ENCODE data around the gene PRCP.

Gene PRCP

DNA sequence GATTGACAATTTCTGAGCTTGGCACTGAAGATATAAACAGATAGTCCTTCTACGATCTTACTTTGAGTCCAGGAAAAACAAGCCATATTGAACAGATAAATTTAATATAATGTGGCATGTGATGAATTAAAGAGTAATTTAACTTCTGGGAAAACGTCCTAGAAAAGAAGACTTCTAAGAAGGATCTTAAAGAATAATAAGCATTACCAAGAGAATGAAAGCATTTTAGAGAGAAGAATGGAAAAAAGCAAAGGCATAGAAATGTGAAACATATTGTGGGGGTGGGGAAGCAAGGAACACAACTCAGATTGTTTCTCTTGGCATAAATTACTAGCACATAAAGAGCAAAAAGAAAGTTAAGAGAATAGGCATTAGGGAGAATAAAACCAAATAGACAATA, 6.7 kb upstream of the PRCP start:
- no peak for DNase-seq (ENCODE audit: low read depth)

DNA sequence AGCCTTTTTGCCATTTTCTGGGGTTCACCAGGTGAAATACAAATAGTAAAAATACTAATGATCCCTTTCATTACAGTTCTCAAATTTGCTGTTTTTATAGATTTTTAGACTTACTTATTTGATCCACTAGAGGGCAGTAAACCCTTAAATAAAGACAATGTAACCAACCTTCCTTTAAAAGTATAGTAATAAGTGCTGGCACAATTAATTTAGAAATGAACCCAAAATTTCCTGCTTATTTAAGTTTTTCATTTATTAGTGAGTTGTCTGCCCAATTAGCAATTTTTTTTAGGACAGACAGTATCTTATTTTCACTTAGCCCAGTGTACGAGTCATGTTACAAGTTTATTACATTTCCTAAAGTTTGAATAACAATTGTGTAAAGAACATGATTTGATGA, 6.0 kb upstream of the PRCP start:
- no peak for DNase-seq (ENCODE audit: low read depth)

DNA sequence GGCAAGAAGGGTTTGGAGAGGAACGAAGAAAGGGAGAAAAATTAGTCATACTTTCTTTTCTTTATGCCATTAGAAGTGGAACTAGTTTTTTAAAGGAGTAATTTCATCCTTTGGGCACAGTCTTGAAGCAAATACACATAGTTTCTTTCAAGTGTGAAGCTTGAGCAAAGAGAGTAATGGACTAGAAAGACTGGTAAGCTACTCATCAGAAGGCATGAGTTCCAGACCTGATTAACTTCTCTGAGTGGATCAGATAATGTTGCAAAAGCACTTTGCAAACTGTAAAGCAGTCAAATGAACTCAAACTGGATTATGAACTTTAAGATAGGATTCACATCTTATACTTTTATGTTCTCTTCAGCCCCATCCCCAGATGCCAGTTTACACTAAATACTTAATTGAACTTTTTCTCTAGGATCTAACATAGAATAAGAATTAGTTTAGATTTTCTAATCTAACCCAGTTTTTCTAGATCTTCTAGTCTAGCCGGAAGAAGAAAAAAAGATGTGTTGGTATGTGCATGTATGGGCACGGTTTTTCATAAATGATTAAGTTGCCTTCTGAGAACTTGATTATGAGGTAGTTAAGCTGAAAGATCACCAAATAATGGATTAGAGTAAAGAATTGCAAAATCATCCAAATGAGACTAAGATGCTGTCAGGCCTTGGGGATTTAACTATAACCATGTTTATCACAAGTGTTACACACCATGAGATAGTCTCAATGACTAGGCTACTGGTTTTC, 3.8 kb upstream of the PRCP start:
- no peak for DNase-seq (ENCODE audit: low read depth)

DNA sequence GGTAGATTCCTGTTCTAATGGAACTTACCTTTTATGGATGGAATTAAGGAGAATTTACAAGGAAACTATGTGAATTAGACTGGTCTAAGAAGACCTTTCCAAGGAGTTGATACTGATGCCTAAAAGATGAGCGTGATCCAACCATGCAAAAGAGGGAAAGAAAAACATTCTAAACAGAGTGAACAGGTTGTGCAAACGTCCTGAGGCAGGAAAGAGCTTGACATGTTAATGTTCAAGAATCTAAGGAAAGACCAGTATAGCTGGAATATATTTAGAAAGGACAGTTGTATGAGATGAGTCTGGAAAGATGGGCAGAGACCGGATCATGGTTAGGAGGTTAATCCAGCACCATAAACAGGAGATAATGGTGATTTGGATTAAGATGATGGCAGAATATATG, 2.6 kb upstream of the PRCP start:
- no peak for DNase-seq (ENCODE audit: low read depth)

DNA sequence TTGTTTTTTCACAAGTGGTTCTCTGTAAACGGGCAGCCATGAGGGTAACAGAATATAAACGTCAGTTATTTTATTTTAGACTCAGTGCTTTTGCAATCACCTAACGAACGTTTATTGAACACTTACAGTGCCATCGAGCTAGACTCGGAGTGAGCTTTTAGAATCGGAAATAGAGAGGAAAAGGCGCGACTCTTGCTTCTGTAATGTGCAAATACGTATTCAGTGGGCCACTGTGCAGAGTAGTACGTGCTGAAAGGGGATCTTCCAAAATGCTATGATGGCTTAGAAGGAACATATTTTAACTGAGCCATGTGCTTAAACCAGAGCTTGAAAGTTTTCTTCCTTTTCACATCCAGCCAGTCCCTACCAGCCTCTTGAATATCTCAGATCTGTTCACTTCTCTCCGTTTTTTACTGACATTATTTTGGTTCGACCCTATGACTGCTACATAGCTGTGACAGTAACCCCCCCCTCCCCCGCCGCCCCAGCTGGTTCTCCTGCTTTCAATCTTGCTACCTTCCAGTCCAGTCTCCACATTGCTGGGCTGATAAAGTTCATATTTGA, 1.8 kb upstream of the PRCP start:
- no peak for DNase-seq (ENCODE audit: low read depth)

DNA sequence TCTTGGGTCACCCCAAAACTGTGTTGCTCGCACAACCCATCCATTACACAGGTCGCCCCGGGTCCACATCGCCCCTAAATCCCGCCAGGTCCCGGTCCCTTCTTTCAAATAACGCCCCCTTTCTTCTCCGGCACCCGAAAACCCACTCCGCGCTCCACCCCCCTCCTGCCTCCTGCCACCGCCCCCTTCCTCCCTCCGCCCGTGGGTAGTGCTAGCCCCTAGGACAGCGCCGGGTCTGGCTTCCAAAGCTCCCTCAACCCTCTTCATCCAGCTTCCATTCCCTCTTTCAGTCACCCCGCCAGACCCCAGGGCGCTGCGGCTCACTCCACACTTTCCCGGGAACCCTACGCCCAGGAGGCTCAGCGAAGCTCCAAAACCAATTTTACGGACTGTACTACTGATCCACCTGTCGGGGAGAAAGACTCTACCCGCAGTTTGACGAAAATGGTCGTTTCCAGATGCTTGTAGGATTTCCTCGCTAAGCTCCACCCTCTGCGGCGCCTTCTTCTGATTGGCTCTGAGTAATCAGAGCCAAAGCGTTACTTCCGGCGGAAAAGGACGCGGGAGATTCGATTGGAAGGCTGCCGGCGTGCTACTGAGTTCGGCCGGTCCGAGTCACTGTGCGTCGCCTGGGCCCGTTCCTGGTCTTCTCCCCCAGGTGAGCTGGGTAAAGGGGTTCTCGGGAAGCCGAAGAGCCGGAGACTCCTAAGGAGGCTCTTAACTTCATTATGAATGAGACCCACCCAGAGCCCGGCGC, 1.1 kb upstream of the PRCP start, which contains the start of gene DDIAS:
Gene DDIAS (plus strand): TSS at position 572 of the 757 bp plus-strand sequence. CDS start 13,003 bp downstream, outside the sequence.
- peak; percentile 89 for DNase-seq (ENCODE audit: low read depth)

DNA sequence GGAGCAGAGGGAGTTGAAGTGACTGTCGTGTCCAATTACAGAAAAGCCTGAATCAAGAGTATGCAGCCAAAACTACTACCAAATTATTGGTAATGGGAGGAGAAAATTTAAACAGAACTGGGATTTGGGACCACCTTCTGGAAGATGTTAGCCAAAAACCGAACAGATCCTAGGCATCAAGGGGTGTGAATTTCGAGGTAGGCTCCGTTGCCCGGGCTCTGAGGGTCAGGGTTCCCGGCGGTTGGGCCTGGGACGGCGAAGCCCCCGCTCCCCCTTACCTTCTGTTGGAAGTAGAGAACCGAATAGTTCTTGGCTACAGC, 313 bp downstream of the PRCP start:
- no peak for DNase-seq (ENCODE audit: low read depth)

DNA sequence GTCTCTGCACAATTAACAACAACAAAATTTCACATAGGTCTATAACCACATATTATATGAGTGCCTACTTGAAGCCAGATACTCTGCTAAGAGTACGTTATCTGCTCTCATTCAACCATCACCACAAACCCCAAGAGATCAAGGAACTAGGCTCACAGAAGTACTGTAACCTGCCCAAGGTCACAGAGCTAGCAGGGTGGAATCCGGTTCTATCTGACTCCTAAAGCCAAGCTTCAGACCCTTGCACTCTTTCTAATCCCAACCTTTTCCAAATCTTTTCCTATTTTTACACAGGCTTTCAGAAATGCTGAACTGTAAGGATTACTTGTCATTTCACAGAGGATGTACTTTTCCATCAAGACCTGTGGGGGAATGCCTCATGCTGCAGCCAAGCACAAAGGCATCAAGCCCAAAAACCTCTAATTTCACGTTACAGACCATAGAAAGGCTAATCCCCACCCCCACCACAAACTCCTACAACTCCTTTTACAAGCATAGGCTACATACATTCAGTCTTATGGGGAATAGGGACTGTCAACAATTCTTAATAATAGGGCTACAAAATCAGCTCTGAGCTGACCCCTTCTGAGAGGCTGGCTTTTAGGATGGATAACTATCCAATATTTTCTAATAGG, 927 bp downstream of the PRCP start:
- no peak for DNase-seq (ENCODE audit: low read depth)

DNA sequence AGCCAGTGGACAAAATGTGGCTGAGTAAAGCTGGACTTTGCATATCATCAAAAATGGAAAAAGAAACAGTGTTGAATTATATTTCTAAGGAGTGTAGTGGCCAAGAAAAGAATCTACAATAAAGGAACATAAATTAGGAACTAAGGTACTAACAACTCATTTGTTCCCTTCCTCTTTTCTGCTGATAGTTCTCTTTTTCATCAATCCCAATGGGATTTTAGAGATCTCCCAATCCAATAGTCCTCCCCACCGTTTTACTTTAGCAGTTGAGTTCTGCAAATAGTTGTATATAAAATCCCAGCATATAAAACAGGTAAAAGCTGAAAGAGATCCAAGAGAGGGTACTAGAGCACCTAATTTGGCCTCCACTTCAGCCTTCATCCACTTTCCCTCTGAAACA, 2.0 kb downstream of the PRCP start:
- no peak for DNase-seq (ENCODE audit: low read depth)

DNA sequence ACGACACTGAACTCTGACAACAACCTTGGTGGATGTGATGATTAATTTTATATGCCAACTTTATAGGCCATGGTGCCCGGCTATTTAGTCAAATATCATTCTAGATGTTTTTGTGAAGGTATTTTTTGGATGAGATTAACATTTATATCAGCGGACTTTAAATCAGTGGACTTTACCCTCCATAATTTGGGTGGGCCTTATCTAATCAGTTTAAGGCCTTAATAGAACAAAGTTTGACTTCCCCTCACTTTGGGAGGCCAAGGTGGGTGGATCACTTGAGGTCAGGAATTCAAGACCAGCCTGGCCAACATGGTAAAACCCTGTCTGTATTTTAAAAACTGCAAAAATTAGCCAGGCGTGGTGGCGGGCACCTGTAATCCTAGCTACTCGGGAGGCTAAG, 4.0 kb downstream of the PRCP start:
- no peak for DNase-seq (ENCODE audit: low read depth)

DNA sequence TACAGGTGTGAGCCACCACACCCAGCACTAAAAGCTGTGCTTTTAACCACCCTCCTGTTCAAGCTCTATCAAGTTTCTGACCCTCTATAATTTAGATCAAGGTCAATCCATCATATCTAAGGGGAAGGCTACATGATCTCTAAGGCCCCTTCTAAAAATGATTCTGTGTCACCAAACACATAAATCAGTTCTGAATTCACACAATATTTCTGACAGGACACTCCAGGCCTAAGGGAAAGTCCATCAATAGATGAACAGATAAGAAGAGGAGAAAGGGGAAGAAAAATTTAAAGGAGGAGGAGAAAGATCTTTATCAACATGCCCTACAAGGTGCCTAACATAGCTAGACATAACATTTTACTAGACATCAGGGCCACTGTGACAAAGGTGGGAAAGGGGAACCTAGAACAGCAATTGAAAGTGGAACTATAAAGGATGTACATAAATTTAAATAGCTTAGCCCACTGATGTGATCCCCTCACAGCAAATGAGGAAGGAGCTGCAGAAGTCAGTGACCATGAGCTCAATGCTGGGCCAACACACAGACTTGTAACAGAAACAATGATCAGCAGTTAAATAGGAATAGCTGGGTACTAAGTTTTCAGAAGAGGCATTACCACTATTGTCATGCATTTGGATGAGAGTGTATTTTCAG, 4.7 kb downstream of the PRCP start:
- no peak for DNase-seq (ENCODE audit: low read depth)

DNA sequence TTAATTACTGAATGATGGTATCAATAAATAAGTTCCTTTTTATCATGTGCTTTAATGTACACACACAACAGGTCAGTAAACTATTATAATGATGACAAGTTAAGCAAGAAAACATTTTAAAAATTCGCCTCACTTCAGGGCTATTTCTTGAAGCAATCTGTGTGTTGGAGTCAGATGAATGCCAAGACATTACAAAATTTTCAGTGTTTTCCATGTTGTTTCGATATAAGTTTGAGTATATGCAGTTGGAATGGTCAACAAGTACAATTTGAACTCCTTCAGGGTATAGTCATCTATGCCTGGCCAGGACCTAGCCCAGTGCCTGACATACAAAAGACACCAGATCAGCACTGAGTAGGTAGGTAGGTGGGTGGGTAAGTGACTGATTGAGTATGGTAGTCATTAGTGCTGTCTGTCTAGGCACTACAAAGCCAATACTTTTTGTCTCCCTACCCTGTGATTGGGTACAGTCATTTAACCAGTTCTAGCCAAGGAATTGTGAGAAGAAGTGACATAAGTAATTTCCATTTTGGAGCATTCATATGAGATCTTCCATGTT, 7.5 kb downstream of the PRCP start:
- DNase-seq (ENCODE audit: low read depth), result no peak

DNA sequence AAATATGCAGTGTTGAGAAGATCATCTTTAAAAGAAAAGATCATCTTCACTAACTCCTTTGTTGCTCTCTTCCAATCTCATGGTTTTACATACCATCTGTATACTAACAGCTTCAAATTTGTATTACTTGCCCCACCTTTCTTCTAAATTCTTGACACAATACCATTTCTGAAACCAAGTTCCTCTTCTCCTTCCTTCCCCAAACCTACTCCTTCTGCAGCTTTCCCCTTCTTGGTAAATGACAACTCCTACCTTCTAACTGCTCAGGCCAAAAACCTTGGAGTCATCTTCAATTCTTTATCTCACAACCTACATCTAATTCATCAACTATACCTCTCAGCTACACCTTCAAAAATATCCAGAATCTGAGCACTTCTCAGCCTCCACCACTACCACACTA, 9.3 kb downstream of the PRCP start:
- DNase-seq (ENCODE audit: low read depth), result no peak

DNA sequence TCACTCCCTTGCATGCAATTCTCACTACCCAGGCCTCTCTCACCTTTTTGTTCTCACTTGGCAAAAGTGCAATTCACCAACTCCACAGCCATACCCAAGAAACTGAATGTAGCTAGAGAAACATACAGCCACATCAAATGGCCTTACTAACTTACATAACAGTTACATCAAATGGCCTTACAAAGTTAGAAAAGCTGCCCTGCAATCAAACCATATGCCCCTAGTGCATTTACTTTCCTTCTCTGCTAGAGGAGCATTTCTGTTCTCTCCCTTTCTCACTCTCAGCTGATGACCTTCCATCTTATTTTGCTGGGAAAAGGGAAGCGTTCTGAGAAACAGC, 10.3 kb downstream of the PRCP start:
- no peak for DNase-seq (ENCODE audit: low read depth)

DNA sequence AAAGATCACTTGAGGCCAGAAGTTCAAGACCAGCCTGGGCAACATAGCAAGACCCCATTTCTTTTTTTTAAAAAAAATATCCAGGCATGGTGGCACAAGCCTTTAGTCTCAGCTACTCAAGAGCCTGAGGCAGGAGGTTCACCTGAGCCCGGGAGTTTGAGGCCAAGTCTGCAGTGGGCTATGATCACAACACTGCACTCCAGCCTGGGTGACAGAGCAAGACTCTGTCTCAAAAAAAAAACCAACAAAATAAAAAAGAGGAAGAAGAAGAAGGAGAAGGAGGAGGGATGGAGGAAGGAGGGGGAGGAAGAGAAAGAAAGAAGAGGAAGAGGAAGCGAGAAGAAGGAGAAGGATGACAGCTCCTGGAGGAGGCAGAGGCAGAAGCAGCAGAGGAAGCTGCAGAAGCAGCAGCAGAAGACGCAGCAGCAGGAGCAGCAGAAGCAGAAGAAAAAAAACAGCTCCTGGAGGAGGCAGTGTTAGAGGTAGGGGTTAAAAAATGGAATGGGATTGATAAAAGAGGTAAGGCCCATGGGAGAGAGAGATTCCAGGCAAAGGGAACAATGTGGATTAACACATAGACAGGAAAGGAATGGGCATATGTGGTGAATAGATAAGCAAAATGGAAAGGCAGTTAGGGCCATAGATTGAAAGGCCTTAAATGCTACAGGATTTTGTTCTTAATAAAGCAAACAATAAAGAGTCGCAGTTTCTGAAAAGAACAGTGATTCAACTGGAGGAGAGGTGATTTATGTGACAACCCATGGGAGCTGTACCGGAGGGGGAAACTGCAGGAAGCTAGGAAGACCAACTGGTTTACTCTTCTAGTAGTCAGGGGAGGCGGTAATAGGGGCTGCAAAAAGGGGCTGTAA, 10.9 kb downstream of the PRCP start:
- no peak for DNase-seq (ENCODE audit: low read depth)

DNA sequence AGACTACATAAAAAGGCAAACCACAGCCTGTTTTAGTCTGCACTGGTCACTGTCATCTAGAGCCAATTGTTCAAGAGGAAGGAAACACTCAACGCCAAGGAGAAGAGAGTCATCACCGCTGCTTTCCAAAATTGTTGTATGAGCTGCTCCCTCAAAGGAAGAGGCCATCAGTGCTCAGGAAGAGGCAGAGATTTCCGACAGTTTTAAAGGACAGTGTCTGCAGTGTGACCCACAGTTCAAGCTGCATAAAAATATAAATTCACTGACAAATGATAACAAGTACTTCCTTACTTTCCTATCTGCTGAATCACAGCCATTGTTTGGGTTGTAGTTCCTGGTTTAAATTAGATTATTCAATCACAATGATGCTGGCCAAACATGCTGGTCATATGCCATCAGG, 16.4 kb downstream of the PRCP start:
- no peak for DNase-seq (ENCODE audit: low read depth)

DNA sequence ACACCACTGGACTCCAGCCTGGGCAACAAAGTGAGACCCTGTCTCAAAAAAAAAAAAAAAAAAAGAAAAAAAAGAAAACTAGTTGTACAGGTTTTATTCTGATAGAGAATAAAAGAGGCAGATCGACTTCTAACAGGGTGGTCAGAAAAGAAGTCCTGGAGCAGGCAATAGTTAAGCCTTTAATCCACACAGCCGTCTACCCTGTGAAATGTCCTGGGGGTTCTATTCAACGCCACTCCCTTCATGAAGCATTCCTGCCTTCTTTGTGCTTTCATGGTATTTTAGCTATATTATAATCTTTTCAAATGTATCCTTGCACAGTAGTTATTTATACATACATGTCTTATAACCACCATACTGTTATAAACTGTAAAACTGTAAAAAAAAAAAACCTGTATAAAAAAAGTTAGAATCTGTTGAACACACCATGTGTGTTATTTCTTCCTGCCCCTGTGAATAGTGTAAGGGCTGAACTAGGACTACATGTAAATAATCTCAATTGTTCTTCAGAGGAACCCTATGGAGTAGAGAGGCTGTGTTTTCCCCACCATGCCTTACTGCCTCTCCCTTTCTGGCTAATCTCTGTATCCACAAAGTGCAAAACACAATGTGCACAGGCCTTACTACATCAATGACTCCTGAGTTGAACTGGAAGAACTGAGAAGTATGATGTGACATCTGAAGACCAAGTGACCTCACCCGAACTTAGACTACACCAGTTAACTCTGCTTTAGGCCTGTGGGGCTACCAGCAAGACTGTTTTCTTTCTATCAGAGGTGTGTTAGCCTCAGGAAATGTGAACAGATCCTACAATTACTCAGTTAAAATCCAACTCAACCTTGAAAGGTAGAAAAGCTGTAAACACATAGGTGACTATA, 25.3 kb downstream of the PRCP start:
- no peak for DNase-seq (ENCODE audit: low read depth)

DNA sequence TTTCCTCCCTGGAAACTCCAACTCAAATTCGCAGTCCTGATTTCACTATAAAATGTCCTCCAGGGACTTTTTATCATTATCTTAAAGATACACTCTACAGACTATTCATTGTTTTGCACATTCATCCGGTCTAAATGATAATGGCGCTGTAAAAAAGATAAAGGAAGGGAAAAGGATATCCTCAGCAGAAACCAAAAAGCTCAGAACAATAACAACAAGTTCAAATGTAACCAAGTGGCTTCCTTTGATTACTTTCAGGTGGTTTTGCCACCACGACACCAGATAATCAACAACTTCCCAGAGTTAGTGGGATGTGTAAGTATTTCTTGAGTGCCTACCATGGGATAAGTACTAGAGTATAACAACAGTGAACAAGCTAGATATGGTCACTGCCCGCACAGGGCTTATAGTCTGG, 26.3 kb downstream of the PRCP start:
- DNase-seq (ENCODE audit: low read depth), result no peak

DNA sequence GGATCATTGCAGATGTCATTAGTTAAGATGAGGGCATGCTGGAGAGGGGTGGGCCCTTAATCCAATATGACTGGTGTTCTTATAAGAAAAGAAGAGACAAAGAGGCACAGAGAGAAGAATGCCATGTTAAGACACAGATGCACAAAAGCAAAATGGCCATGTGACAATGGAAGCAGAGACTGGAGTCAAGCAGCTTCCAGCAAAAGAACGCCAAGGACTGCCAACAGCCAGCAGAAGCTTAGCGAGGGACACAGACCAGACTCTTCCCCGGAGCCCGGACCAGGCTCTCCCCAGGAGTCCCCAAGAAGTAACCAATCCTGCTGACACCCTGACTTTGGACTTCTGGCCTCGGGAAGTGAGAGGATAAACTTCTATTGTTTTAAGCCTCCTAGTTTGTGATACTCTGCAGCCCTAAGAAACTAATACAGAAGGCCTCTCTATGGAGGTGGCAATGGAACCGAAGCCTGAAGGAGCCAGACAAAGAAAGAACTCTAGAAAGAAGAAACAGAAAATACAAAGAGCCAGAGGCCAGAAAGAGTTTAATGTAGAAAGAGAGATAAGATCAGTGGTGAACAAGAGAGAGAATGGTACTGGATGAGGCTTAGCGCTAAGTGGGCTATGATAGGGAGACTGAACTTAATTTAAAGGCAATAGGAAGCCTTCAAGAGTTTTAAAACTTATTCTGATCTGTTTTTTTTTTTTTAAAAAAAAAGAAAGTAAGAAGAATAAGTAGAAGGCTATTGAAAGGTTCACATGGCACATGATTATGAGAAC, 27.7 kb downstream of the PRCP start:
- no peak for DNase-seq (ENCODE audit: low read depth)

DNA sequence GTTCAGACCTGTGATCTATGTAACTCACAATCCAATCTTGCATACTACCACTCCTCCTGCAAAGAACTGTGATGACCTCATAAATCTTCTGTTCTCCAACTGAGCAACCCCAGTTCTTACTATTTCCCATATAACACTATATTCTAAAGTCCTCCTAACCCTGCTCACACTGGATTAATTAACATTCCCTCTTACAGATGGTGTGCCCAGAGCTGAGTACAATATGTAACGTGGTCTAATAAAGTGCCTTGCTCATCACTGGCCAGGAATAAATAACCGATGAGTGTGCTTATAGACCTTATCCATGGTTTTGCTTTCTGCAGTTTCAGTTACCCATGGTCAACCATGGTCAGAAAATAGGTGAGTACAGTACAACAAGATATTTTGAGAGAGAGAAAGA, 28.6 kb downstream of the PRCP start:
- DNase-seq (ENCODE audit: low read depth), result no peak

Measured in stimulated activated CD8-positive, alpha-beta memory T cell treated with anti-CD3 and anti-CD28 coated beads, Interleukin-15, amount 100 ng/mL, for 1 hour (primary cell).